IPS-NIHi7 (cell line): Measurements from ENCODE around the gene SCD5.
"Not testable (repeated sequence)": the region's sequence is repeated elsewhere in the genome, so short reads cannot be mapped to it uniquely, and the experiment has no call there.

ENCODE experiments used
- DNase-seq: peaks from one replicate; pipeline ENCODE4 v3.0.0; 2012; ENCODE audit warnings: mixed read lengths; ENCODE audit errors: extremely low spot score

The SCD5 gene

DNA sequence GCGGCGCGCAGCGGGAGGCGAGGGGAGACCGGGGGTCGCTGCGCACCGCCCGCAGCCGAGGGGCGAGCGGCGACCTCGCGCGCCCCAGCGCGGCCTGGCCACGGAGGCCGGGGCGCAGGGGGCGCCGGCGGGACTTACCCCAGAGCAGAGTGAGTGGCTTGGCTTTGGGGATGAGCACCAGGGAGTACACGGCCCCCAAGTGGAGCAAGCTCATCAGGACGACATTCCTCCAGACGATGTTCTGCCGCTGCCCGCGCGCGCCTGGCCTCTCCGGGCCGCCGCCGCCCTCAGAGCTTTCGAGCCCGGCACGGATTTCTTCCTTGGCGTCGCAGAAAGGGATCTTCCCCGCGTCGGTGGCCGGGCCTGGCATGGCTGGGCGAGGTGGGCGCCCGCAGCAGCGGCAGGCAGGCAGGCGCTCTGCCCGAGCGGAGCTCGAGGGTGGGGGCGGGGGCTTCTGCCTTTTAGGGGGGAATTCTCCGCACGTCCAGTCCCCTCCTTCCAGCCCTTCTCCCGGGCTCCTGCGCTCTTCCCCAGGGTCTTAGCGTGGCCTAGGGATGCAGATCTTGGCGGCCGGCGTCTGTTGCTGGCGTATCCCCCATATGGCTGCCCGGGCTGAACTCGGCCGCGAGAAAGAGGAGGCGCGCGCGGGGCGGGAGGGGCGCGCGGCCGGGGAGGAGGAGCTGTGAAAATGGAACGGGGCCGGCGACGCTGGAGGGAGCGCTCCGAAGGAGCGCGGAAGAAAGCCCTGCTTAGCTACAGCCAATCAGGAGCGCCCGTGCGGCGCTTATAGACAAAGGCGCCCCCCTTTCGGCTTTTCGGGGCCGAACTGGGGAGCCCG, at the start of gene SCD5:
Gene SCD5, minus strand, starts transcription at position 629 of the 838 bp plus-strand sequence. Its CDS starts 259 bp downstream, at position 370.
- DNase-seq = peak; percentile 72

DNA sequence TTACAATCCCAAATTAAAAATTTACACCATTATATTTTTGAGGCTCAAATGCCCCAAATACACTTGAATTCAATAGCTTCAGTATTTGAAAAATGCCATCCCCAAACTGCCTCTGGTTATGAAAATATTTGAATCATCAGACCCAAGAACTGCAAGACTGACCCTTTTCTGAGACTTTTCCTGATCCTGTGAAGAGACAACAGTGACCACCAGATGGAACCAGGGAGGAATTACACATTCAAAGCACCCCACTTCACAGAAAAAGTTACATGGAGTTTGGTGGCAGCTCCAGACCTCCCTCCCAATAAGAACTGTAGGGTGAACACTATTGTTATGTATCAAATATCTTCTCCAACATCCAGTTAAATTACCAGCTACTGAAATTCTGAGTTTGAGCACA, 44.0 kb upstream of the SCD5 start:
- DNase-seq = peak; percentile 14

DNA sequence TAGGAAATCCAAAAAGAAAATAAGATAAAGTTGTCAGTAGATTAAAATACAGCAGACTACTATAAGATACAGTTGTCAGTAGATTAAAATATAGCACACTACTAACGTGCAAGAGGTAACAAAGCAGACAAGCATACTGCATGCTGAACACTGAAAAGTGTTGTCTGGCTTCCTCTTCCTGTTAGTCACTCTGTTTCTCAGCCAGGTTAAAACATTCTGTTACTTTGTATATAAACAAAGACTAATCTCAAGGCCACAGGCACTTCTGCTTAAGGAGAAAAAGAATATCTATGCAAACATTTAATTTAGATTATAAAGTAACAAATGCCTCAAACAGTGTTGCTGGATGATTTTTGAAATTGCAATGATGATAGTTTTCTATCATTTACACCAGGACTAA, 41.0 kb upstream of the SCD5 start:
- DNase-seq = no peak

DNA sequence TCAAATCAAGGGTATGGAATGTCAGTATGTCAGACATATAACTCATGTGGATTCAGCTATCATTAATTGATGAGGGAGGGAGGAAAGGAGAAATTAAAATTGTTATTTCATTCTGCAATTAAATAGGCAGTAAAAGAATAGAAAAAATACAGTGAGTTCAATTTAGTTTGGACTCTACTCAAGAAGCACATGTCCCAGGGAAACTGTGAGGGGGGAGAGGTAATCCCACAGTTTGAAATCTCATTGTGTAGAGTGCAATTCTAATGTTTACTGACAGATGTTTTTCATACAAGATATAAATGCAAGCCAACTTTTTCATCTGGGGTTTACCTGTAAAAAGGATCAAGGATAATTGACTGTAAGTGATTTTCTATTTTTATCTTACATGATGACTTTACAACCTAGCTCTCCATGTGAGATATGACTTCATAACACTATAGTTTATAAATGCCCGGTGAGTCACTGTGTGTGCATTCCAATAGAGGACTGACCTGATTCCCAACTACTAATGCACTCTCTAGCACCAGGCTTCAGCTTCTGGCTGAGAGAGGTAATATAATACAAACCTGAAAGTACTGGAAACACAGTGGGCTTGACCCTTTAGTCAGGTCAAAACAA, 35.2 kb upstream of the SCD5 start:
- DNase-seq = no peak

DNA sequence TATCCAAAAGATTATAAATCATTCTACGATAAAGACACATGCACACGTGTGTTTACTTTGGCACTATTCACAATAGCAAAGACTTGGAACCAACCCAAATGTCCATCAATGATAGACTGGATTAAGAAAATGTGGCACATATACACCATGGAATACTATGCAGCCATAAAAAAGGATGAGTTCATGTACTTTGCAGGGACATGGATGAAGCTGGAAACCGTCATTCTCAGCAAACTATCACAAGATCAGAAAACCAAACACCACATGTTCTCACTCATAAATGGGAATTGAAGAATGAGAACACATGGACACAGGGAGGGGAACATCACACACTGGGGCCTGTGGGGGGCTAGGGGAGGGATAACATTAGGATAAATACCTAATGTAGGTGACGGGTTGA, 34.5 kb upstream of the SCD5 start:
- DNase-seq = not testable (repeated sequence)

DNA sequence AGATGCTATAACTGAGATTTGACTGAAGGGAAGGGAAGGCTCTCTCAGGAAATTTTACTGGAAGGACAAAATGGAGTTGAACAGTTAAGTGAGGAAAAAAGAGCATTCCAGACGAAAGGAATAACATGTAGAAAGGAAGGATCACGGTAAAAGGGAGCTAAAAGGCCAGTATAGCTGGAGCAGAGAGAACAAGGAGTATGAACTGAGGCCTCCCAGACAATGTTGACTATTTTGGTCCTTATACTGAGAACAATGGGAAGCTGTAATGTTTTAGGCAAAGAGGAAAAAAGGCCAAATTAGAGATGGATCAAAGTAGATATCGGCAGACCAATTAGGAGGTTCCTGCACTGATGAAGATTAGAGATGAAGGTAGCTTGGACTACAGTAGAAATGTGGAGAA, 26.8 kb upstream of the SCD5 start:
- DNase-seq = no peak

DNA sequence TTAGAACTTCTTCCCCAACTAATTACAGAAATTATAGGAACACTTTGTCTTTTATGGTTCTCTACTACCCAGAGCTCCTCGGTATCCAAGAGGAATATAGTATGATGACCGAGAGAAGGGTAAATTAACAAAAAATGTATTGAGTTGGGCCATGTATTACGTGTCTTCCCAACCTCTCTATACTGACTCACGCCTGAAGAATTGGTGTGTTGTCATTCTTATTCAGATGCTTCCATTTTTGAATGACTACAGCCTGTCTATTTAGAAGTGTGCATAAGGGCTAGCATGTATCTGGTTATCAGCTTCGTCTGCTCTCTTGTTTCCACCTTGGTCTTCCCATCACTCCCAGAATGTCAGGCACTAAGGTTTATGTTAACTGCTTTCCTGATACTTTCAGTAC, 24.5 kb upstream of the SCD5 start:
- no peak for DNase-seq

DNA sequence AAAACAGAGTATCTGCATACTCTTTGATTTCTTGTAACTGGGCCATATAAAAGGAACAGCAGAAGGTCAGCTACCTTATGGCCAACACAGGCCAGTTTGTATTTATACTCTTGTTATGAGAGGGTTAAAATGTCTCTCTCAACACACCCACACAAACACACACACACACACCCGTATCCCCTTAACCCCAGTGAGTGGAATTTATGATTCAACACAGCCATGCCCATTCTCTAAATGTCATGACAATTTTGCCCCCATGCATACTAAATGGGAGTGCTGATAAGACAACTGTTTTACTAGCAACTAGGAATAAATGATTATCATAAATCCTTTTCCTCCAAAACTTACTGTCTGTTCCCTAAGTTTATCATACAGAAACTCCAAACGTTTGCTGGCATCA, 22.1 kb upstream of the SCD5 start:
- no peak for DNase-seq

DNA sequence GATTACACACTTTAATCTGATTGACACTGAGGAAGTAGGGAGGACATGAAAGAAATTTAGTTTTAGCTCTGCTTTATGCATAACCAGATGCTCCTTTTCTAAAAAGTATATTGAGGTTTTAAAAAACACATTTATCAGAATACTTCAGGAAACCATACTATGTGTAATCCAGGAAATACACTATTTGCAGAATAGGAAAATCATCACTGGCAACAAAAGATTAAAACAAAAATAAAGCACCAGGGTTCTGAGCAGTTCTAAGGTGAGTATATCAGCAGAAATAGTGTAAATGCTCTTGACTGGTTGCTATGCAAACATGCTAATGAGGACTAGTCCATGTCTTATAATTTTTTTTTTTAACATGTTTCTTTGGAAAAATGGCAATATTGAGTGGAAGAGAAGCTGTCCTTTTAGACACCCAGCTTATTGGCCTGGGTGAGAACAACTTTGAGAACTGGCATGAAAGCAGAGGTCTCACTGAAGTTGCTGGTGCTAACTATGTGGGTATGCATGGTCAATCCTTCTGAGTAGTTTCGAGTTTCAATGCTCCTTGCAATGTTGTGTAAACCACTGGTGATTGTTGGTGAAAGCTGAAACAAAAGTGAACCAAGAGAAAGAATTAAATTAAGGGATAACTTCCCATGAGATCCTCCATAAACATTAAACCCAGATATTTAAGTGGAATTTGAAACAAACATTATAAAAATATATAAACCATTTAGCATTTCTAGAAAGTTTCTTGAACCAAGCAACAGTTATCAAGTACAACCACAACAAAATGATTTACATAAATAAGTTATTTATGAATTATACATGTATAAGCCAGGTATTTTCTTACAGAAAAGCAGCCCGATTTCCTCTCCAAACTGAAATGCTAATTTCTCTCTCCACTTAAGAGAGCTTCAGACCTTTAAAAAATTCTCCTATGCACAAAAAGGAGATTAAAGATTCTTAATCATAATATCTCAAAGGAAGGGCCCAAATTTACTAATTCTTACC, 20.4 kb upstream of the SCD5 start:
- DNase-seq = no peak

DNA sequence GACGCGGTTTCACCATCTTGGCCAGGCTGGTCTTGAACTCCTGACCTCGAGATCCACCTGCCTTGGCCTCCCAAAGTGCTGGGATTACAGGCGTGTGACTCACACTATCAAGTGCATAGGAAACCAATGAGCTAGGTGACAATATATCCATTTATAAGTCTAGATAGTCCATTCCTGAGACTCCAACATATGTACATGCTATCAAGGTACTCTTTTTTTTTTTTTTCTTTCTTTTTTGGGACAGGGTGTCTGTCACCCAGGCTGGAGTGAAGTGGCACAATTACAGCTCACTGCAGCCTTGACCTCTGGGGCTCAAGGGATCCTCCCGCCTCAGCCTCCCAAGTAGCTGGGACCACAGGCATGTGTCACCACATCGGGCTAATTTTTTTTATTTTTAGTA, 18.3 kb upstream of the SCD5 start:
- DNase-seq = not testable (repeated sequence)

DNA sequence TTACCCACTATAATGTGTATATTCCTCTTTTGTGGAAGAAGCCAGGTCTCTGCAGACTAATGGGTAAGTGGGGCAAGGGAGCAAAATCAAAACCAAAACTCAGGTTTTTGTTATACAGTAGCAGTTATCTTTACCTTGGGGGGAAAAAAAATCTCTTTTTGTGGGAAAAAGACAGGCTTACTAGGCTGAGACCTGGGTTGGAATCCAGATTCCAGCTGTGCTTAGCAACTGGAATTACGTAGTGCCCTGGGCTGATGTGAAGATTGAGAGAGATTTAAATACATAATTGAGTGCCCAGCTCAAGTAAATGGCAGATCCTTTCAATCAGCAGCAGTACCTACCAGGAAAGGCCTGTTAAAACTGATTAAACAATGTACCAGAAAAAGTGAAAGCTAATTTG, 15.4 kb upstream of the SCD5 start:
- no peak for DNase-seq

DNA sequence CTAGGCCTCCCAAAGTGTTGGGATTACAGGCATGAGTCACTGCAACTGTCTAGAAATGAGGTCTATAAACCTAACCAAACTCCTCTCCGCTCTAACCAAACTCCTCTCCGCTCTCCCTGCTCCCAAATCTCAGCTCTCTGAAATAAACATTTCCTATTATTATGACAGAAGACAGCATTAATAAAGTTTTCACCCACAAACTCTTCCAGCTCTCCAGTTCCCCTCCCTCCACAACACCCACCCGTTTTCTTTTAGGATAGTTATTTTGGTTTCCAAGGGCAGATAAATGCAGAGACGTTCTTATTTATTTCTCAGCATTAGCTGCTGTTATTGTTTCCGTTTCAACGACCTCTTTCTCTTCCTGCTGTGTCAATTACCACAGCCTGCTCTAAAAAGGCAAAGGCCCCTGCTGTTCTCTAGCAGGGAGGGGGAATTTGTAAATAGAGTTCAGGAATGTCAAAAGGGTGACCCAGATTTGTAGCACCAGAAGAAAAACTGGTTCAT, 13.3 kb upstream of the SCD5 start:
- peak; percentile 63 for DNase-seq

DNA sequence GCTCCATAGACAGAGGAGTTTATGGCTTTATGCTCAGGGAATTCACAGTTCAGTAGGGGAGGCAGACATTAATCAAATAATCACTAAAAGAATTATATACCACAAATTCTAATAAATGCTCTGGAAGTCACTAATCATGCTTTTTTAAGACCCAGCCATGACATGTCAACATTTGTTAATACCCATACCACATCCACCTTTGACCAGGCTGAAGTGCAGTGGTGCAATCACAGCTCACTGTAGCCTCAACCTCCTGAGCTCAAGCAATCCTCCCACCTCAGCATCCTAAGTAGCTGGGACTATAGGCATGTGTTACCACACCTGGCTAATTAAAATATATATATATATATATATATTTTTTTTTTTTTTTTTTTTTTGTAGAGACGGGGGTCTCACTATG, 12.8 kb upstream of the SCD5 start:
- no peak for DNase-seq

DNA sequence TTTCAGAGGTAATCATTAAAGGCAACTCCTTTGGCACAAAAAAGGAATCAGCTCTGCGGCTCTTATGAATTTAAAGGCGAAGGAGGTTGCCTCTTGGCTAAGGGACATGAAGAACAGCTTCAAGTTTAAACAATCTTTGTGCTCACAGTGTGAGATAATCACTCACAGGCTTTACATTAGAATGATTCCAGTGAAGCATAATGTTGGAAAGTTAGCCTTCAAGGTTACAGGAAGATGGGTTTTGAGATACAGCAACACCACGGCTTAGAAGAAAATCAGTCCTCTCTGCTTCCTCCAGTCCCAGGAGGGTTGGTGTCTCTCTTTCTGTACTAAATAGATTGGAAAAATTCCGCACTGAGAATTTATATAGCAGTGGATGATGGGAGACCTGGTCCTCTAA, 11.6 kb upstream of the SCD5 start:
- DNase-seq = no peak

DNA sequence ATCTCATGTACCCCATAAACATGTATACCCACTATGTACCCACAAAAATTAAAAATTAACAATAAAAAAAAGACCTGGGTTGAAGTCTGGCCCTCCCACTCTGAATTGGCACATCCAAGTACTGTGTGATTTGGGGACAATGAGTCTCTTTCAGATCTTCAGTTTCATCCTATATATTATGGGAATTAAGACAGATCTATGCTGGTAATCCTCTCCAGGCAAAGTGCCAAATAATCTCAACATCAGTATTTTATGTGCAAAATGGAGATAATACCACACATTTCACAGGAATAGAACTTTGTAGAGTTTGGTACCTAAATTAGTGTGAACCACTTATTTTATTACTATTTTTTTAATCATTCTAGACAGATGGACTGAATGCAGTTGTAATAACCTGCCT, 11.0 kb upstream of the SCD5 start:
- no peak for DNase-seq

DNA sequence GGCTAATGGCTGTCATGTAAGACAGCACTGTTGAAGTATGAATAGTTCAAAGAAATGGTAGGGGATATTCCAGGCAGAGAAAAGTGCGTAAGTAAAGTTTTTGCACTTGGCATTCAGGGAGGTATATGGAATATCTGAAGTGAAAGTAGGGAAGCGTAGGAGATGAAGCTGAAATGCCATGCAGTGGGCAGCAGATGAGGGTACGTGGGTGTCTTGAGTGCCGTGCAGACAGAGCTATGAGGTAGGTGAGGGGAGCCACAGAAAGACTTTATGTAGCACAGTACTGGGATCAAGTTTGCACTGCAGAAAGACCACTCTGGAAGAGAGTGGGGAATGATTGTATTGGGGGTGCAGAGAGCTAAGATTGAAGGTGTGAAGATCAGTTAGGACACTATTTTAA, 5.2 kb upstream of the SCD5 start:
- no peak for DNase-seq

DNA sequence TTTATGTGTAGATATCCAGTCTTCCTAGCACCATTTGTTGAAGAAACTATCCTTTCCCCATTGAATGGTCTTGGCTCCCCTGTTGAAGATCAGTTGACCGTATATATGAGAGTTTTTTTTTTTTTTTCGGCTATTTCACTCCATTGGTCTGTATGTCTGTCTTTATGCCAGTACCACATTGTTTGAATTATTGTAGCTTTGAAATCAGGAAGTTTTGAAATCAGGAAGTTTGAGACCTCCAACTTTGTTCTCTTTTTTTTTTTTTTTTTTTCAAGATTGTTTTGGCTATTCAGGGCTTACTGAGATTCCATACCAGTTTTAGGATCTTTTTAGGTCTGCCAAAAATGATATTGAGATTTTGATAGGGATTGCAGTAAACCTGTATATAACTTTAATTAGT, 4.3 kb upstream of the SCD5 start:
- no peak for DNase-seq

DNA sequence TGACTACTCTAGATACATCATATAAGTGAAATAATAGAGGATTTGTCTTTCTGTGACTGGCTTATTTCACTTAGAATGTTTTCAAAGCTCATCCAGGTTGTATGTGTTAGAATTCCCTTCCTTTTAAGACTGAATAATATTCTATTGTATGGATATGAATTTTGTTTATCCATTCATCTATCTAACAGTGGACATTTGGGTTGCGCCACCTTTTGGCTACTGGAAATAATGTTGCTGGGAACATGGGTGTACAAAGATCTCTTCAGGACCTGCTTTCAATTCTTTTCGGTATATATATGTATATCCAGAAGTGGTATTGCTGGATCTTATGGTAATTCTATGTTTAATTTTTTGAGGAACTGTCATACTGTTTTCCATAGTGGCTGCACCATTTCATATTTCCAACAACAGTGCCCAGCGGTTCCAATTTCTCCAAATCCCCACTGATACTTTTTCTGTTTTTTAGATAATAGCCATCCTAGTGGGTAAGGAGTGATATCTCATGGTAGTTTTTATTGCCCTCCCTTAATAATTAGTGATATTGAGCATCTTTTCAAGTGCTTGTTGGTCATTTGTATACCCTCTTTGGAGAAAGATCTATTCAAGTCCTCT, 3.4 kb upstream of the SCD5 start:
- no peak for DNase-seq

DNA sequence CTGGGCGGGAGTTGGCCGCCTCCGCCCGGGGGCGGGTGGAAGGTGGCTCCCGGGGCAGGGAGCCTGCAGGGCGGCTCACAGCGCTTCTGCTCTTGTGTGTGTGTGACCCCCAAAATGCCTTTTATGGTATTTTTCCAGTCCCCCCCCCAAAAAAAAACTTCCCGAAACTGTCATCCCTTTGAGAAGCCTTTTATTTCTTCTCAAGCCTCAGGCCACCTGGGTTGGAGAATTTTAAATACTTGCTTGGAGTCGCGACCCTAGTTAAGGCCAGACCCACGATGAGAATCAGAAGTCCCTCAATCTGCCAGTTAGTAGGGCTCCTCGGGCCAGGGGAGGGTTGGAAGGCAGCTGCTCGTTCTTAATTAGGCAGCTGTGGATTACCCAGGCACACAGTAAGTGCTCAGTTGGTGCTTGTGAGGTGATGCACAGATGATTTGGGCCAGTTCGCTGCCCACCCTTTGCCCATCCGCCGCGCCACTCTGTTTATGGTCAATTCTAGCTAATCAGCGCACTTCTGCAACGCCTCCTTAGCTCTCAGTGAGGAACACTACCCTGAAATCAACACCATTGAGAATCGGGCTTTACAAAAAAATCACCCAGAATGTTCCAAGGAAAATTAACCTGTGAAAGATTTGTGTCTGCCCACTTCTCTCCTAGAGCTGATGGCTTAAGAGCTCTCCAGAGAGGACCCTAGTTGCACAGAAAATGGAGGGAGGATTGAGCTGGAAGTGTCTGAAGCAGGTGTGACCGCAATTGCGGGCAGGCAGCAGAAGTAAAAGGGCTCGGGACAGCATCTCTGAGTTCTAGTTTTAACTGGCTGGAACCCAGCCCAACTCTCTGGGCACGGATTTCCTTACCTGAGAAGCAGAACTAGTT, 648 bp upstream of the SCD5 start:
- DNase-seq = no peak

DNA sequence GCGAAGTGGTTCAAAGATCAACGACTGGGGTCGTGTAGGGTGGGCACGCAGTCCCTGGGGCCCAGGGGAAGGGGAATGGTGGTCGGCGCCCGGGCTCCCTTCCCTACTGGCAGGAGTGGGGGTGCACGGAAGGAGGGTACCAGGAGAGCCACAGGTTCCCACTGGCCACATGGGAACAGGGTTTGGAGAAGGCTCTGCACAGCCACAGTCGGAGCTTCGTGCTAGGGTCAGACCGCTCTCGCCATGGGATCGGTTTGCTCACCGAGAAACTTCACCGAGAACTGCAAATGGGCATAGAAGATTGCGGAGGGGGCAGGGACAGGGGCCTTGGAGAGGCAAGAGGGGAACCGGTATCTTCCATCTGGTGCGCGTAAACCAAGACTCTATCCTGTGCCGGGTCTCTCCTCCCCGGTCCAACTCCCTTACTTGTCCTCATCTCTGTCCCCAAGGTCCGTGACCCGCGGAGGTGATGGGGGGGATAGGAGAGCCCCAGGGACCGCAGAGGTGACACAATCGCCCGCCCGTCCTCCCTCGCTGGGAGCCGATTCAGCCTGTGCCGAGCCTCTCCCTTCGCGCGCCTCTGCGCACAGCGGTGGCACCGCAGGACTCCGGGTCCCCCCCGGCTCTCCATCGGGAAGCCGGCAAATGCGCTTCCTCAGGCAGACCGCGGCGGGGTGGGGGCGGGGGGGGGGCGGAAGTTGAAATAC, 1.0 kb downstream of the SCD5 start:
- no peak for DNase-seq
